Measurements from ENCODE around the gene CCDC192. TPM values are rescaled to one million over a fixed set of nuclear protein-coding genes. Genes with fewer than 3 reads are reported as not detected.
"Not testable (repeated sequence)": the region's sequence is repeated elsewhere in the genome, so short reads cannot be mapped to it uniquely, and the experiment has no call there.

The CCDC192 gene
- total RNA-seq, 1 donor from 2014 or later: not detected

DNA sequence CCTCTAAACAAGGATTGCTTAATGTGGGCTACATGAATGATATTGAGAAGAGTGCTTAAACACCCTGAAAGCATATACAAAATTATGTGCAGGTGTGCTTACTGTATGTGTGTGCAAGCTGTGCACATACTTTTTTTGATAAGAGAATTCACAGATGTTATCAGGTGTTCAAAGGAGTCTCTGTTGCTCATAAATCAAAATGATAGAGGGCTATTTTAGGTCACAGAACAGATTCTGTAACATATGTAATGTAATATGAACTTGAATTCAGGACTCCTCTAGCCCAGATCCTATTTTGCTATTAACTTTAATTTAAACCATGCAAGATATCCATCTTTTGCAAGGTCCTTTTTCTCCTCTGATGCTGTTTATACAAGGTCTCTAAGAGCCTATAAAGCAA lies 38.2 kb downstream of the CCDC192 start:
- H3K4me3 Mint-ChIP-seq (ENCODE audit: unreplicated experiment): no peak overlapping the region

DNA sequence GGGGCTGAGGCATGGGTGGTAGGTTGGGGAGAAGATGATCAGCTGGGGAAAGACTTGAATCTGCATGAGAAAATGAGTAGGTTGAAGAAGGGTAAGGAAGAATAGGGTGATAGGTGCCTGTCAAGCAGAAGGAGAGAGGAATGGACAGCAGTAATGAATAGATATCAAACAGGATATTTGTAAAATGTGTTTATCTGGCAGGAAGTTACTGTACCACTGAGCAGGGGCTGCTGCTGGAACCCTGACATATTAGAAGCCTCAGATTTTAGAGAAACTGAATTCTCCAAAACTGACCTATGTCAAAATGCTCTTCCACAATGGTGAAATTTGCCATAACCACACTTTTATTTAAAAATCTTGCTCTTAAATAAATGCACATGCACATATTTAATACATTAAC lies 41.0 kb downstream of the CCDC192 start:
- H3K9me3 Mint-ChIP-seq (ENCODE audit: low read depth): no peaks in the 10 kb centered on the region
- DNase-seq (ENCODE audit: low spot score): no peak
- H3K4me3 Mint-ChIP-seq (ENCODE audit: unreplicated experiment): no peak overlapping the region
- H3K4me1 Mint-ChIP-seq (ENCODE audit: low read depth): peaks cover 6% of the 10 kb centered on the region
- TF ChIP-seq, protein P1, sequence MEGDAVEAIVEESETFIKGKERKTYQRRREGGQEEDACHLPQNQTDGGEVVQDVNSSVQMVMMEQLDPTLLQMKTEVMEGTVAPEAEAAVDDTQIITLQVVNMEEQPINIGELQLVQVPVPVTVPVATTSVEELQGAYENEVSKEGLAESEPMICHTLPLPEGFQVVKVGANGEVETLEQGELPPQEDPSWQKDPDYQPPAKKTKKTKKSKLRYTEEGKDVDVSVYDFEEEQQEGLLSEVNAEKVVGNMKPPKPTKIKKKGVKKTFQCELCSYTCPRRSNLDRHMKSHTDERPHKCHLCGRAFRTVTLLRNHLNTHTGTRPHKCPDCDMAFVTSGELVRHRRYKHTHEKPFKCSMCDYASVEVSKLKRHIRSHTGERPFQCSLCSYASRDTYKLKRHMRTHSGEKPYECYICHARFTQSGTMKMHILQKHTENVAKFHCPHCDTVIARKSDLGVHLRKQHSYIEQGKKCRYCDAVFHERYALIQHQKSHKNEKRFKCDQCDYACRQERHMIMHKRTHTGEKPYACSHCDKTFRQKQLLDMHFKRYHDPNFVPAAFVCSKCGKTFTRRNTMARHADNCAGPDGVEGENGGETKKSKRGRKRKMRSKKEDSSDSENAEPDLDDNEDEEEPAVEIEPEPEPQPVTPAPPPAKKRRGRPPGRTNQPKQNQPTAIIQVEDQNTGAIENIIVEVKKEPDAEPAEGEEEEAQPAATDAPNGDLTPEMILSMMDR (IDR thresholded peaks at IDR 0.05): no peak
- H3K27ac Mint-ChIP-seq (ENCODE audit: unreplicated experiment): no peak overlapping the region
- peaks cover 2% of the 10 kb centered on the region for H3K27me3 Mint-ChIP-seq (ENCODE audit: low read depth)
- H3K36me3 Mint-ChIP-seq (ENCODE audit: low read depth): no peaks in the 10 kb centered on the region

More for the DNA sequence above, 38.2 kb downstream of the CCDC192 start:
- peaks cover 6% of the 10 kb centered on the region for H3K4me1 Mint-ChIP-seq (ENCODE audit: low read depth)
- H3K9me3 Mint-ChIP-seq (ENCODE audit: low read depth): peaks cover 2% of the 10 kb centered on the region
- H3K36me3 Mint-ChIP-seq (ENCODE audit: low read depth): peaks cover 2% of the 10 kb centered on the region
- TF ChIP-seq, protein P1 (IDR thresholded peaks at IDR 0.05): no peak
- DNase-seq (ENCODE audit: low spot score): no peak
- H3K27me3 Mint-ChIP-seq (ENCODE audit: low read depth): peaks cover 2% of the 10 kb centered on the region
- no peak overlapping the region for H3K27ac Mint-ChIP-seq (ENCODE audit: unreplicated experiment)

DNA sequence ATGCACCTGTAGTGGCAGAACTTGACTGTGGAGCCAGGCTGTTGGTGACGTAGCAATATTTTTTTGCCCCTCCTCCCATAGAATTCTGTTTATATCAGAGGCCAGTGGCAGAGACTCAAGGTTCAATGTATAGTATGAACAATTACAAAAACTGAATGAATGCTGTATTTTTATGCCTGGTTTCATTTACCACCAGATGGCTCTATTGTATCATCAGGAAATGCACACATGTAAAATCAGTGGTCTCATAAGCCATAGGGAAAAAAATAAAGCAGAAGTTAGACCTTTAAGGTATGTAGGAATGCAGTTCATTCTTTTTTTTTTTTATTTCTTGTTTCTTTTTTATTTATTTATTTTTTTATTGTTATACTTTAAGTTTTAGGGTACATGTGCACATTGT lies 43.6 kb downstream of the CCDC192 start:
- peaks cover 2% of the 10 kb centered on the region for H3K27me3 Mint-ChIP-seq (ENCODE audit: low read depth)
- TF ChIP-seq, protein P1 (IDR thresholded peaks at IDR 0.05): peak; percentile 78
- H3K9me3 Mint-ChIP-seq (ENCODE audit: low read depth): no peaks in the 10 kb centered on the region
- no peak overlapping the region for H3K27ac Mint-ChIP-seq (ENCODE audit: unreplicated experiment)
- H3K4me3 Mint-ChIP-seq (ENCODE audit: unreplicated experiment): no peak overlapping the region
- DNase-seq (ENCODE audit: low spot score): no peak
- H3K4me1 Mint-ChIP-seq (ENCODE audit: low read depth): no peaks in the 10 kb centered on the region
- H3K36me3 Mint-ChIP-seq (ENCODE audit: low read depth): peaks cover 2% of the 10 kb centered on the region

DNA sequence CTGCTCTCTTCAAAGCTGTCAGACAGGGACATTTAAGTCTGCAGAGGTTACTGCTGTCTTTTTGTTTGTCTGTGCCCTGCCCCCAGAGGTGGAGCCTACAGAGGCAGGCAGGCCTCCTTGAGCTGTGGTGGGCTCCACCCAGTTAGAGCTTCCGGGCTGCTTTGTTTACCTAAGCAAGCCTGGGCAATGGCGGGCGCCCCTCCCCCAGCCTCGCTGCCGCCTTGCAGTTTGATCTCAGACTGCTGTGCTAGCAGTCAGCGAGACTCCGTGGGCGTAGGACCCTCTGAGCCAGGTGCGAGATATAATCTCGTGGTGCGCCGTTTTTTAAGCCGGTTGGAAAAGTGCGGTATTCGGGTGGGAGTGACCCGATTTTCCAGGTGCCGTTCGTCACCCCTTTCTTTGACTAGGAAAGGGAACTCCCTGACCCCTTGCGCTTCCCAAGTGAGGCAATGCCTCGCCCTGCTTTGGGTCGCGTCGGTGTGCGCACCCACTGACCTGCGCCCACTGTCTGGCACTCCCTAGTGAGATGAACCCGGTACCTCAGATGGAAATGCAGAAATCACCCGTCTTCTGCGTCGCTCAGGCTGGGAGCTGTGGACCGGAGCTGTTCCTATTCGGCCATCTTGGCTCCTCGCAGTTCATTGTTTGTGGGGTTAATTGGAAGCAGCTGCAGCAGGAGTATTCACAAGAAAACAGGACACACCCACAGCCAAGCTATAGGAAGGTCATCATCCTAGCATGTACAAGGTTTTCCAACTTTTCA lies 49.5 kb downstream of the CCDC192 start:
- H3K36me3 Mint-ChIP-seq (ENCODE audit: low read depth); H3K27ac Mint-ChIP-seq (ENCODE audit: unreplicated experiment); H3K4me3 Mint-ChIP-seq (ENCODE audit: unreplicated experiment); DNase-seq (ENCODE audit: low spot score); H3K27me3 Mint-ChIP-seq (ENCODE audit: low read depth); H3K9me3 Mint-ChIP-seq (ENCODE audit: low read depth): not testable (repeated sequence)
- peaks cover 22% of the 10 kb centered on the region for H3K4me1 Mint-ChIP-seq (ENCODE audit: low read depth)

DNA sequence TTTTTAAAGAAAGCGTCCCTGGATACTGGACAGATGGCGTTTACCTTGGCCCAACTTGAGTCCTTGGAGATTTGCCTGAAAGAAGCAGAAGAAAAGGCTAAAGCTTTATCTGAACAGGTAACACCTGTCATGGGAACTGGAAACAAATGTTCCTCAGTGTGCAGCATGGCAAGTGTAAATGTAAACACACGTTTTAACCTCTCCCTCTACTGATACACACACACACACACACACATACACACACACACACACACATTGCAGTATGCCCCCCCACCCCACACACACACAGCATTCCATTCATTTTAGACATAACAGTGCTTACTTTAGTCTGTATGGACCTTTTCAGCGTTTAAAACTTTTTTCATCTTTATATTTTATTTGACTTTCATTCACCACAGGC lies 51.1 kb downstream of the CCDC192 start:
- Mint-ChIP-seq H3K4me3 (ENCODE audit: unreplicated experiment) (no peak overlapping the region), H3K4me1 (ENCODE audit: low read depth) (peaks cover 22% of the 10 kb centered on the region), H3K27me3 (ENCODE audit: low read depth) (no peaks in the 10 kb centered on the region), H3K36me3 (ENCODE audit: low read depth) (peaks cover 2% of the 10 kb centered on the region), H3K27ac (ENCODE audit: unreplicated experiment) (peak overlapping the region; percentile 10), H3K9me3 (ENCODE audit: low read depth) (no peaks in the 10 kb centered on the region)
- DNase-seq (ENCODE audit: low spot score): no peak
- TF ChIP-seq, protein P1 (IDR thresholded peaks at IDR 0.05): no peak

DNA sequence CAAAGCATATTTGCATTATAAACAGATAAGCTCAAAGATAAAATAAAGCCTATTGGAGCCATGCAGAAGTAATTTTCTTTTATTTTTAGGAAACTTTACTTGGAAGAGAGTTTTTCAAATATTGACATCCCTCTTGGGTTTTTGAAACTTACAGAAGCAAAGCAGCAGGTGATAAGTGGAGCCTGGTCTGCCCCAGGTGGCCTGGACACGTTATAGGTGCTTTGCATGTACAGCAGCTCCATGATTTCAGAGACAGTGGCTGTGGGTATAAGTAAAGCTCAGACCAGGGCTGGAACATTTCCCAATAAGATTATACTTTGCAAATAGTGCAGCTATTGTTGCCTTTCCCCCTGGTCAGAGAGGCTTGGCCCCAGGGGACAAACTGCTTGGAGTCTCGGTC lies 51.5 kb downstream of the CCDC192 start:
- peaks cover 2% of the 10 kb centered on the region for H3K36me3 Mint-ChIP-seq (ENCODE audit: low read depth)
- no peaks in the 10 kb centered on the region for H3K9me3 Mint-ChIP-seq (ENCODE audit: low read depth)
- no peak for DNase-seq (ENCODE audit: low spot score)
- peak overlapping the region; percentile 10 for H3K27ac Mint-ChIP-seq (ENCODE audit: unreplicated experiment)
- H3K4me3 Mint-ChIP-seq (ENCODE audit: unreplicated experiment): no peak overlapping the region
- H3K4me1 Mint-ChIP-seq (ENCODE audit: low read depth): peaks cover 22% of the 10 kb centered on the region
- TF ChIP-seq, protein P1 (IDR thresholded peaks at IDR 0.05): no peak
- H3K27me3 Mint-ChIP-seq (ENCODE audit: low read depth): no peaks in the 10 kb centered on the region

Data from chondrocyte (in vitro differentiated cells).